LNCaP clone FGC (cell line): ENCODE results near the gene B4GALT2.

ENCODE experiments used
- DNase-seq: peaks from one replicate; pipeline ENCODE4 v3.0.0-alpha.2; 2011; ENCODE audit warnings: low read depth
- H3K4me3 ChIP-seq: 2 replicates; pipeline ENCODE4 v1.5.1; 2011; ENCODE audit warnings: mild to moderate bottlenecking, low read depth, low read length, control low read depth
- CTCF ChIP-seq: IDR thresholded peaks from 2 replicates; pipeline ENCODE4 v1.5.1; 2012; ENCODE audit warnings: mild to moderate bottlenecking; ENCODE audit not compliant: control insufficient read depth, insufficient read depth; ENCODE audit errors: extremely low read depth

Gene B4GALT2

GRCh38 chr1:43956234-43956633 lies 22.8 kb upstream of the B4GALT2 start:
- no peak for TF ChIP-seq CTCF
- H3K4me3 ChIP-seq: no peak overlapping the region
- DNase-seq: no peak

GRCh38 chr1:43957407-43958040 lies 21.5 kb upstream of the B4GALT2 start:
- H3K4me3 ChIP-seq: no peak overlapping the region
- no peak for DNase-seq
- no peak for TF ChIP-seq CTCF

GRCh38 chr1:43958351-43959255 lies 20.4 kb upstream of the B4GALT2 start:
- H3K4me3 ChIP-seq: no peak overlapping the region
- no peak for DNase-seq
- TF ChIP-seq CTCF: no peak

- TF ChIP-seq CTCF: no peak
- DNase-seq: no peak
- H3K4me3 ChIP-seq: no peak overlapping the region
Measured at GRCh38 chr1:43960798-43961197, 18.2 kb upstream of the B4GALT2 start.

GRCh38 chr1:43961692-43962091 lies 17.3 kb upstream of the B4GALT2 start:
- no peak overlapping the region for H3K4me3 ChIP-seq
- no peak for TF ChIP-seq CTCF
- no peak for DNase-seq

GRCh38 chr1:43962324-43962723 lies 16.7 kb upstream of the B4GALT2 start:
- TF ChIP-seq CTCF: no peak
- no peak overlapping the region for H3K4me3 ChIP-seq
- no peak for DNase-seq
